GM12878 (cell line): ENCODE measurements around the gene PHACTR1. TPM values are rescaled to one million over a fixed set of nuclear protein-coding genes. Genes with fewer than 3 reads are reported as not detected.

Experiments
- ATAC-seq: fragments of 200-7000 bp; cut with Tn5 transposase; 3 replicates; pipeline ENCODE4 v1.9.1; 2020; ENCODE audit warnings: mild to moderate bottlenecking, moderate library complexity
- BruUV-seq: library from RNA; stranded (reverse); fragments of 400-500 nt; replicated peaks from 2 replicates; lab custom pipeline; 2021; lab: Mats Ljungman, UMichigan
- CTCF ChIA-PET: fragments of 300-600 bp; sonication (Branson Sonifier 250); formaldehyde crosslinking; extraction: SDS; loops from one replicate; lab custom pipeline; 2021; ENCODE audit warnings: inconsistent platforms; lab: Yijun Ruan, JAX
- POLR2A ChIA-PET: fragments of 350-600 bp; formaldehyde crosslinking; extraction: SDS; loops from one replicate; lab custom pipeline; 2021; ENCODE audit warnings: inconsistent platforms; lab: Charles Lee
- RAD21 ChIA-PET: fragments of 300-600 bp; sonication (Branson Sonifier 250); formaldehyde crosslinking; loops from one replicate; lab custom pipeline; 2023; ENCODE audit warnings: antibody characterized with exemption; ENCODE audit not compliant: unreplicated experiment; lab: Charles Lee
- SMC1A ChIA-PET: fragments of 300-600 bp; sonication (Branson Sonifier 250); formaldehyde crosslinking; loops from one replicate; lab custom pipeline; 2023; ENCODE audit not compliant: unreplicated experiment, uncharacterized antibody; lab: Charles Lee
- DNase-seq: peaks from one replicate; pipeline ENCODE4 v3.0.0-alpha.2; 2011; ENCODE audit warnings: low read depth, low spot score
- FAIRE-seq: peaks from 3 replicates; lab custom pipeline; 2011; peaks lifted over from hg19 to GRCh38; lab: Jason Lieb, UNC
- H2AFZ ChIP-seq: 2 replicates; pipeline ENCODE4 v1.6.0; 2011; ENCODE audit warnings: low read depth, low read length, control low read depth; ENCODE audit not compliant: control insufficient read depth
- H3K27ac ChIP-seq: 2 replicates; pipeline ENCODE4 v1.5.1; 2011; ENCODE audit warnings: control low read depth; ENCODE audit not compliant: control insufficient read depth, insufficient read depth
- H3K27me3 ChIP-seq, 2 experiments: replicated peaks in 1 of 2; 2 replicates each; pipeline versions ENCODE4 v1.6.0 to v1.6.1; 2011; ENCODE audit warnings: low read length in 1 of 2; ENCODE audit not compliant: control insufficient read depth in 2 of 2, insufficient read depth in 2 of 2
- H3K36me3 ChIP-seq, 2 experiments: 2 replicates each; pipeline ENCODE4 v1.5.1; 2011; ENCODE audit warnings: low read length in 1 of 2; ENCODE audit not compliant: control insufficient read depth in 2 of 2, insufficient read depth in 2 of 2
- H3K4me1 ChIP-seq: 2 replicates; pipeline ENCODE4 v1.6.1; 2011; ENCODE audit warnings: mild to moderate bottlenecking, low read length, moderate library complexity, mixed read lengths; ENCODE audit not compliant: control insufficient read depth, insufficient read depth
- H3K4me2 ChIP-seq: 2 replicates; pipeline ENCODE4 v1.6.0; 2011; ENCODE audit warnings: control low read depth; ENCODE audit not compliant: control insufficient read depth, insufficient read depth
- H3K4me3 ChIP-seq: fragments of 200-600 bp; sonication (generic); 2 replicates; pipeline ENCODE4 v1.5.1; 2016
- H3K79me2 ChIP-seq: 2 replicates; pipeline ENCODE4 v1.6.0; 2011; ENCODE audit warnings: low read length; ENCODE audit not compliant: control insufficient read depth, insufficient read depth
- H3K9ac ChIP-seq: 2 replicates; pipeline ENCODE4 v1.8.0; 2011; ENCODE audit warnings: low read length, control low read depth, mixed read lengths; ENCODE audit not compliant: control insufficient read depth, insufficient read depth
- H3K9me3 ChIP-seq: replicated peaks from 3 replicates; pipeline ENCODE4 v1.5.1; 2011; ENCODE audit warnings: mild to moderate bottlenecking, low read length; ENCODE audit not compliant: control insufficient read depth, insufficient read depth
- H4K20me1 ChIP-seq: 2 replicates; pipeline ENCODE4 v1.6.0; 2011; ENCODE audit not compliant: control insufficient read depth, insufficient read depth
- BACH1 ChIP-seq: fragments of 450-650 bp; IDR thresholded peaks from 2 replicates; pipeline ENCODE4 v1.6.1; 2017; ENCODE audit warnings: mild to moderate bottlenecking, borderline replicate concordance
- CBFB ChIP-seq: IDR thresholded peaks from 2 replicates; pipeline ENCODE4 v1.6.1; 2016; ENCODE audit warnings: antibody characterized with exemption, low read depth
- EGR1 ChIP-seq, 2 experiments: IDR thresholded peaks; 1 replicate in 1 of 2; 2 replicates in 1 of 2; pipeline ENCODE4 v1.6.1; 2011 to 2012; ENCODE audit warnings: low read depth in 2 of 2, low read length in 2 of 2, borderline replicate concordance in 1 of 2, mild to moderate bottlenecking in 1 of 2, moderate library complexity in 1 of 2
- EZH2 ChIP-seq: IDR thresholded peaks from 2 replicates; pipeline ENCODE4 v1.6.1; 2012; ENCODE audit warnings: low read depth, mild to moderate bottlenecking, control low read depth, inconsistent platforms, low read length, borderline replicate concordance; ENCODE audit not compliant: control insufficient read depth
- LARP7 ChIP-seq: fragments of 450-650 bp; IDR thresholded peaks from 2 replicates; pipeline ENCODE4 v1.6.1; 2017; ENCODE audit warnings: mild to moderate bottlenecking
- MTA3 ChIP-seq: IDR thresholded peaks from 2 replicates; pipeline ENCODE4 v1.6.1; 2012; ENCODE audit warnings: low read length, inconsistent platforms, borderline replicate concordance
- MYB ChIP-seq: fragments of 150-350 bp; IDR thresholded peaks from 2 replicates; pipeline ENCODE4 v1.6.1; 2014; ENCODE audit warnings: mild to moderate bottlenecking, low read depth, low read length, borderline replicate concordance
- NRF1 ChIP-seq: conservative IDR thresholded peaks from 2 replicates; pipeline ENCODE4 v1.6.1; 2011; ENCODE audit warnings: mild to moderate bottlenecking, low read depth, low read length, improper control_type of control experiment
- PAX8 ChIP-seq: fragments of 450-650 bp; IDR thresholded peaks from 2 replicates; pipeline ENCODE4 v1.6.1; 2017; ENCODE audit warnings: mild to moderate bottlenecking, moderate library complexity
- SIN3A ChIP-seq: IDR thresholded peaks from 2 replicates; pipeline ENCODE4 v1.6.1; 2012; ENCODE audit warnings: low read depth, low read length, improper control_type of control experiment
- SIX5 ChIP-seq: IDR thresholded peaks from 2 replicates; pipeline ENCODE4 v1.6.1; 2011; ENCODE audit warnings: mild to moderate bottlenecking, low read depth, low read length, moderate library complexity; ENCODE audit not compliant: severe bottlenecking
- SMAD5 ChIP-seq: IDR thresholded peaks from 2 replicates; pipeline ENCODE4 v1.6.1; 2016; ENCODE audit warnings: antibody characterized with exemption, low read depth
- STAT3 ChIP-seq: IDR thresholded peaks from 2 replicates; pipeline ENCODE4 v1.6.1; 2011; ENCODE audit warnings: low read depth, low read length, improper control_type of control experiment
- WGBS: methylation state at CpG from one replicate; pipeline ENCODE4 v1.1.6; 2016; ENCODE audit warnings: low lambda C conversion rate; ENCODE audit not compliant: insufficient replicate concordance, insufficient coverage; ENCODE audit errors: missing lambda C conversion rate; 5-methylcytosine and 5-hydroxymethylcytosine counted together
- in situ Hi-C: fragments of 300-500 bp; cut with MboI; formaldehyde crosslinking; loops from 9 replicates; pipeline ENCODE4 v1.14.3; 2018; ENCODE audit warnings: mixed read lengths
- intact Hi-C: fragments of 100-400 bp; cut with micrococcal nuclease; formaldehyde crosslinking; loops from one replicate; pipeline ENCODE4 v1.14.2; 2022; ENCODE audit not compliant: unreplicated experiment
- polyA plus RNA-seq, 11 experiments: library from polyadenylated mRNA; depleted of rRNA in 4 of 11; unstranded in 6 of 11; stranded (reverse) in 5 of 11; fragments of >200 nt; fragmentation: Nextera tagmentation in 4 of 11; fragmentation: Illumina TruSeq in 1 of 11; extraction: Ambion mirVana in 4 of 11; extraction: Trizol in 1 of 11; gene quantifications; 1 replicate in 1 of 11; 2 replicates in 10 of 11; pipeline versions ENCODE4 v1.2.1 to v1.2.3, GENCODE V29; 2011 to 2016; ENCODE audit warnings: inconsistent platforms in 2 of 11, missing spikeins in 2 of 11, low read depth in 1 of 11
- total RNA-seq, 4 experiments: library from RNA; depleted of rRNA in 3 of 4; stranded (reverse); fragments of >200 nt in 3 of 4; fragmentation: Illumina TruSeq in 1 of 4; extraction: Trizol in 1 of 4; gene quantifications; 2 replicates each; pipeline versions ENCODE4 v1.2.1 to v1.2.3, GENCODE V29; 2013 to 2021
- TF ChIP-seq, protein P1 (sequence below): fragments of 450-650 bp; IDR thresholded peaks from 2 replicates; pipeline ENCODE4 v1.6.1; 2017; ENCODE audit warnings: mild to moderate bottlenecking, low read depth, inconsistent platforms; ENCODE audit not compliant: poor library complexity, severe bottlenecking
- TF ChIP-seq, protein P2 (sequence below): fragments of 450-650 bp; formaldehyde crosslinking; IDR thresholded peaks from 2 replicates; pipeline ENCODE4 v1.4.0; 2020; ENCODE audit warnings: mild to moderate bottlenecking, moderate library complexity
- TF ChIP-seq, protein P3 (sequence below): fragments of 450-650 bp; IDR thresholded peaks from 2 replicates; pipeline ENCODE4 v1.6.1; 2017; ENCODE audit warnings: antibody characterized with exemption, mild to moderate bottlenecking, moderate library complexity

Gene PHACTR1
- total and polyA plus RNA-seq, 10 of the 15 experiments (the other 5 are each of a cell fraction or from before 2014, with no cell fraction given) = 34.2 to 94.6 (median 62.3) TPM

DNA sequence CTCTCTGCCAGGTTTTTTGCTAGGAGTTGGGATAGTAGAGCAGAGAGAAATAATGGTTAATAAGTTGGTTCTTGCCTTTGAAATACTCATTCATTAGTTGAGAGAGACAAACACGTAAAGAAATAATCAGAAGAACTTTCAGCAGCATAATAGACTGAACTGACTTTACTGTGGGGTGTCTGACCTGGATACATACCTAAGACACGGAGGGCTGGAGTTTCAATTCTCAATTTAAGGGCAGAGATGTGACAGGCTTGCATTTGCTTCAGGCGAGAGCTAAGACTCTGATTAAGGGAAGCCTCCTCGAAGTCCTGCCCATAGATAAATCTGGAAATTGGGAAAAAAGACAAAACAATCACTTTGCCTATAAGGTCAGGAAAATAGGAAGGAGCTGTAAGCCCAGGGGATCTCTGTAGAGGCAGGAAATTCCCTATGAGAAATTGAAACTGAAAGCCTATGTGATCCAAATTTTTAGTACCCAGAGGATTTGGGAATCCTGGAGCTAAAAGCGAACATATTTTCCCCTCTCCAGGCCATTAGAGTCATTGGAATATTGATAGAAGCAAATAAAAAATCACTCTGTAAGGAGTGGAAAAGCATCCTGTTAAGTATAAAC lies 276.8 kb downstream of the PHACTR1 start:
- H3K4me3 ChIP-seq = no peak overlapping the region
- no peaks in the 10 kb centered on the region for H4K20me1 ChIP-seq
- H3K27ac ChIP-seq = no peak overlapping the region
- no peaks in the 10 kb centered on the region for H3K79me2 ChIP-seq
- H3K9ac ChIP-seq = no peak overlapping the region
- ATAC-seq = no peak
- POLR2A ChIA-PET = no interaction called here
- DNase-seq = no peak
- in situ Hi-C loops (no loop called here), intact Hi-C loops (no loop called here)
- H3K4me1 ChIP-seq = no peaks in the 10 kb centered on the region
- H2AFZ ChIP-seq = no peak overlapping the region
- FAIRE-seq = no peak
- BruUV-seq = no TSS peak
- TF ChIP-seq CBFB = no peak
- TF ChIP-seq, protein P1, sequence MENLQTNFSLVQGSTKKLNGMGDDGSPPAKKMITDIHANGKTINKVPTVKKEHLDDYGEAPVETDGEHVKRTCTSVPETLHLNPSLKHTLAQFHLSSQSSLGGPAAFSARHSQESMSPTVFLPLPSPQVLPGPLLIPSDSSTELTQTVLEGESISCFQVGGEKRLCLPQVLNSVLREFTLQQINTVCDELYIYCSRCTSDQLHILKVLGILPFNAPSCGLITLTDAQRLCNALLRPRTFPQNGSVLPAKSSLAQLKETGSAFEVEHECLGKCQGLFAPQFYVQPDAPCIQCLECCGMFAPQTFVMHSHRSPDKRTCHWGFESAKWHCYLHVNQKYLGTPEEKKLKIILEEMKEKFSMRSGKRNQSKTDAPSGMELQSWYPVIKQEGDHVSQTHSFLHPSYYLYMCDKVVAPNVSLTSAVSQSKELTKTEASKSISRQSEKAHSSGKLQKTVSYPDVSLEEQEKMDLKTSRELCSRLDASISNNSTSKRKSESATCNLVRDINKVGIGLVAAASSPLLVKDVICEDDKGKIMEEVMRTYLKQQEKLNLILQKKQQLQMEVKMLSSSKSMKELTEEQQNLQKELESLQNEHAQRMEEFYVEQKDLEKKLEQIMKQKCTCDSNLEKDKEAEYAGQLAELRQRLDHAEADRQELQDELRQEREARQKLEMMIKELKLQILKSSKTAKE = no peak
- no peak for TF ChIP-seq PAX8
- no peak for TF ChIP-seq MYB
- TF ChIP-seq STAT3 = no peak
- TF ChIP-seq, protein P2, sequence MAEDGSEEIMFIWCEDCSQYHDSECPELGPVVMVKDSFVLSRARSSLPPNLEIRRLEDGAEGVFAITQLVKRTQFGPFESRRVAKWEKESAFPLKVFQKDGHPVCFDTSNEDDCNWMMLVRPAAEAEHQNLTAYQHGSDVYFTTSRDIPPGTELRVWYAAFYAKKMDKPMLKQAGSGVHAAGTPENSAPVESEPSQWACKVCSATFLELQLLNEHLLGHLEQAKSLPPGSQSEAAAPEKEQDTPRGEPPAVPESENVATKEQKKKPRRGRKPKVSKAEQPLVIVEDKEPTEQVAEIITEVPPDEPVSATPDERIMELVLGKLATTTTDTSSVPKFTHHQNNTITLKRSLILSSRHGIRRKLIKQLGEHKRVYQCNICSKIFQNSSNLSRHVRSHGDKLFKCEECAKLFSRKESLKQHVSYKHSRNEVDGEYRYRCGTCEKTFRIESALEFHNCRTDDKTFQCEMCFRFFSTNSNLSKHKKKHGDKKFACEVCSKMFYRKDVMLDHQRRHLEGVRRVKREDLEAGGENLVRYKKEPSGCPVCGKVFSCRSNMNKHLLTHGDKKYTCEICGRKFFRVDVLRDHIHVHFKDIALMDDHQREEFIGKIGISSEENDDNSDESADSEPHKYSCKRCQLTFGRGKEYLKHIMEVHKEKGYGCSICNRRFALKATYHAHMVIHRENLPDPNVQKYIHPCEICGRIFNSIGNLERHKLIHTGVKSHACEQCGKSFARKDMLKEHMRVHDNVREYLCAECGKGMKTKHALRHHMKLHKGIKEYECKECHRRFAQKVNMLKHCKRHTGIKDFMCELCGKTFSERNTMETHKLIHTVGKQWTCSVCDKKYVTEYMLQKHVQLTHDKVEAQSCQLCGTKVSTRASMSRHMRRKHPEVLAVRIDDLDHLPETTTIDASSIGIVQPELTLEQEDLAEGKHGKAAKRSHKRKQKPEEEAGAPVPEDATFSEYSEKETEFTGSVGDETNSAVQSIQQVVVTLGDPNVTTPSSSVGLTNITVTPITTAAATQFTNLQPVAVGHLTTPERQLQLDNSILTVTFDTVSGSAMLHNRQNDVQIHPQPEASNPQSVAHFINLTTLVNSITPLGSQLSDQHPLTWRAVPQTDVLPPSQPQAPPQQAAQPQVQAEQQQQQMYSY = no peak
- TF ChIP-seq SIN3A = no peak
- no peak for TF ChIP-seq MTA3
- TF ChIP-seq SIX5 = no peak
- no peak for TF ChIP-seq NRF1
- no peak for TF ChIP-seq LARP7
- no peak for TF ChIP-seq EGR1 (IDR thresholded peaks at IDR 0.05; ENCODE audit: borderline replicate concordance in 1 of 2, low read depth in 2 of 2, low read length in 2 of 2)
- TF ChIP-seq, protein P3, sequence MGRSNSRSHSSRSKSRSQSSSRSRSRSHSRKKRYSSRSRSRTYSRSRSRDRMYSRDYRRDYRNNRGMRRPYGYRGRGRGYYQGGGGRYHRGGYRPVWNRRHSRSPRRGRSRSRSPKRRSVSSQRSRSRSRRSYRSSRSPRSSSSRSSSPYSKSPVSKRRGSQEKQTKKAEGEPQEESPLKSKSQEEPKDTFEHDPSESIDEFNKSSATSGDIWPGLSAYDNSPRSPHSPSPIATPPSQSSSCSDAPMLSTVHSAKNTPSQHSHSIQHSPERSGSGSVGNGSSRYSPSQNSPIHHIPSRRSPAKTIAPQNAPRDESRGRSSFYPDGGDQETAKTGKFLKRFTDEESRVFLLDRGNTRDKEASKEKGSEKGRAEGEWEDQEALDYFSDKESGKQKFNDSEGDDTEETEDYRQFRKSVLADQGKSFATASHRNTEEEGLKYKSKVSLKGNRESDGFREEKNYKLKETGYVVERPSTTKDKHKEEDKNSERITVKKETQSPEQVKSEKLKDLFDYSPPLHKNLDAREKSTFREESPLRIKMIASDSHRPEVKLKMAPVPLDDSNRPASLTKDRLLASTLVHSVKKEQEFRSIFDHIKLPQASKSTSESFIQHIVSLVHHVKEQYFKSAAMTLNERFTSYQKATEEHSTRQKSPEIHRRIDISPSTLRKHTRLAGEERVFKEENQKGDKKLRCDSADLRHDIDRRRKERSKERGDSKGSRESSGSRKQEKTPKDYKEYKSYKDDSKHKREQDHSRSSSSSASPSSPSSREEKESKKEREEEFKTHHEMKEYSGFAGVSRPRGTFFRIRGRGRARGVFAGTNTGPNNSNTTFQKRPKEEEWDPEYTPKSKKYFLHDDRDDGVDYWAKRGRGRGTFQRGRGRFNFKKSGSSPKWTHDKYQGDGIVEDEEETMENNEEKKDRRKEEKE = no peak
- no peak for TF ChIP-seq EZH2
- TF ChIP-seq BACH1 = no peak
- no peak for TF ChIP-seq SMAD5
- CTCF ChIA-PET = no interaction called here
- RAD21 ChIA-PET = no interaction called here
- H3K9me3 ChIP-seq = no peaks in the 10 kb centered on the region
- H3K36me3 ChIP-seq = no peaks in the 10 kb centered on the region
- 25% methylated on average over 5 of the region's 5 CpGs for WGBS
- H3K4me2 ChIP-seq = no peak overlapping the region
- SMC1A ChIA-PET = interaction anchor here (1.1 kb wide), 1 partner anchor 297 kb away, joined by 3 read pairs; no protein-coding TSS in a partner anchor
- no peaks in the 10 kb centered on the region; a peak in 2 of 4 replicates for H3K27me3 ChIP-seq
